Naive thymus-derived CD4-positive, alpha-beta T cell (primary cell): ENCODE measurements around the gene KCNK6. TPM values are rescaled to one million over a fixed set of nuclear protein-coding genes. Genes with fewer than 3 reads are reported as not detected.

Experiments used
- ATAC-seq: fragments of 150-1000 bp; cut with Tn5 transposase; 2 replicates; pipeline ENCODE4 v1.10.0; 2021; ENCODE audit warnings: mild to moderate bottlenecking, moderate library complexity
- CTCF ChIA-PET: fragments of 350-600 bp; sonication (Branson Sonifier 250); formaldehyde crosslinking; loops from one replicate; lab custom pipeline; 2021; ENCODE audit warnings: antibody characterized with exemption; lab: Charles Lee
- POLR2A ChIA-PET: fragments of 350-600 bp; sonication (Branson Sonifier 250); formaldehyde crosslinking; loops from one replicate; lab custom pipeline; 2021; ENCODE audit warnings: antibody characterized with exemption, inconsistent platforms; lab: Charles Lee
- DNase-seq, 9 donors: peaks; one replicate each; pipeline versions ENCODE4 v3.0.0 to v3.0.0-alpha.2; 2020 to 2022; ENCODE audit warnings: mixed read lengths in 1 of 9
- H3K27ac ChIP-seq: one replicate; pipeline ENCODE4 v1.7.0; 2013; ENCODE audit warnings: mild to moderate bottlenecking, low read depth, low read length, moderate library complexity
- H3K27me3 ChIP-seq, 2 donors: one replicate each; pipeline ENCODE4 v1.7.0; 2013; ENCODE audit warnings: low read length in 2 of 2, mild to moderate bottlenecking in 2 of 2, moderate library complexity in 2 of 2; ENCODE audit not compliant: control insufficient read depth in 2 of 2, insufficient read depth in 2 of 2
- H3K36me3 ChIP-seq, 3 experiments: 1 replicate in 2 of 3; 2 replicates in 1 of 3; pipeline ENCODE4 v1.7.0; 2013; ENCODE audit warnings: low read length in 3 of 3, mild to moderate bottlenecking in 3 of 3, moderate library complexity in 1 of 3; ENCODE audit not compliant: insufficient read depth in 3 of 3, control insufficient read depth in 2 of 3
- H3K4me1 ChIP-seq, 2 donors: one replicate each; pipeline ENCODE4 v1.7.0; 2013; ENCODE audit warnings: low read length in 2 of 2, mild to moderate bottlenecking in 2 of 2, moderate library complexity in 1 of 2; ENCODE audit not compliant: control insufficient read depth in 2 of 2, insufficient read depth in 2 of 2
- H3K4me3 ChIP-seq: 2 replicates; pipeline ENCODE4 v1.7.0; 2013; ENCODE audit warnings: mild to moderate bottlenecking, low read length
- H3K9me3 ChIP-seq, 3 experiments: 1 replicate in 2 of 3; 2 replicates in 1 of 3; pipeline ENCODE4 v1.7.0; 2013; ENCODE audit warnings: low read length in 3 of 3; ENCODE audit not compliant: control insufficient read depth in 2 of 3
- H3K27ac Mint-ChIP-seq, 9 donors: one replicate each; pipeline ENCODE4 v1.8.0; 2020 to 2022; ENCODE audit warnings: mixed read lengths in 9 of 9, mild to moderate bottlenecking in 8 of 9, moderate library complexity in 5 of 9, inconsistent platforms in 2 of 9
- H3K27me3 Mint-ChIP-seq, 5 donors: one replicate each; pipeline ENCODE4 v1.8.0; 2021 to 2022; ENCODE audit warnings: mixed read lengths in 5 of 5, mild to moderate bottlenecking in 1 of 5
- H3K36me3 Mint-ChIP-seq, 5 donors: one replicate each; pipeline ENCODE4 v1.8.0; 2020 to 2022; ENCODE audit warnings: mixed read lengths in 5 of 5, mild to moderate bottlenecking in 3 of 5, inconsistent platforms in 1 of 5
- H3K4me1 Mint-ChIP-seq, 7 donors: one replicate each; pipeline ENCODE4 v1.8.0; 2020 to 2022; ENCODE audit warnings: mixed read lengths in 7 of 7, mild to moderate bottlenecking in 3 of 7, inconsistent platforms in 1 of 7
- H3K4me3 Mint-ChIP-seq, 10 donors: one replicate each; pipeline ENCODE4 v1.8.0; 2020 to 2022; ENCODE audit warnings: mild to moderate bottlenecking in 10 of 10, mixed read lengths in 10 of 10, moderate library complexity in 6 of 10, inconsistent platforms in 2 of 10
- H3K9me3 Mint-ChIP-seq, 11 donors: one replicate each; pipeline ENCODE4 v1.8.0; 2020 to 2022; ENCODE audit warnings: mixed read lengths in 11 of 11, mild to moderate bottlenecking in 4 of 11, inconsistent platforms in 1 of 11, moderate library complexity in 1 of 11
- intact Hi-C, 2 donors: fragments of 100-400 bp; cut with micrococcal nuclease; formaldehyde crosslinking; loops; one replicate each; pipeline ENCODE4 v1.15.1; 2023
- polyA plus RNA-seq, 2 donors: library from polyadenylated mRNA; unstranded; fragments of 300-500 nt; fragmentation: Illumina TruSeq; gene quantifications; one replicate each; pipeline ENCODE4 v1.2.3, GENCODE V29; 2021
- total RNA-seq, 6 experiments: library from RNA in 5 of 6; stranded (reverse) in 5 of 6; gene quantifications; 1 replicate in 5 of 6; 2 replicates in 1 of 6; pipeline ENCODE4 v1.2.3 and lab custom pipeline; 2021 to 2026

Gene KCNK6
- total and polyA plus RNA-seq, 7 experiments from 2014 or later = 1.8 to 19.9 (median 9.2) TPM

DNA sequence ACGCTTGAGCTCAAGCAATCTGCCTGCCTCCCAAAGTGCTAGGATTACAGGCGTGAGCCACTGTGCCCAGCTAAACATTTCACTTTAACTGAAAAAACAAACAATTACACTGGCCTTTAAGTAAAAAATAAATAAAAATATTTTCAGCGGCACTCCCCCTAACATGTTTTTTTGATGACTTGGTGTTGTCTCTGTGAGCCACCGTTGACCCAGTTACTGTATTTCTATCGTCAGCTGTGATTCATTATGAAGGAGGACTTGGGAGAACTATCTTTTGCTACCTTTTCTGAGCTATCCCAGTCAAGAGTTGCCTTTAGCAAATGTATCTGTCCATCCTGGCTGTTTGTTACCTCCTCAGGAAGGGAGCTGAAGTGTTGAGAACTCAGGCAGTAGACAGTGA, 34.1 kb upstream of the KCNK6 start:
- Histone ChIP-seq H3K27me3 (no peaks in the 10 kb centered on the region), H3K36me3 (peaks cover 0 to 38% (median 6%) of the 10 kb centered on the region in 3 experiments), H3K4me1 (no peaks in the 10 kb centered on the region), H3K4me3 (no peak overlapping the region), H3K27ac (no peak overlapping the region), H3K9me3 (no peaks in the 10 kb centered on the region)
- H3K36me3 Mint-ChIP-seq = peaks cover 0 to 28% (median 7%) of the 10 kb centered on the region in 5 donors
- peaks cover 7 to 19% (median 12%) of the 10 kb centered on the region in 7 donors for H3K4me1 Mint-ChIP-seq
- no peak for ATAC-seq
- ChIA-PET POLR2A (no interaction called here), CTCF (no interaction called here)
- intact Hi-C loops = no loop called here
- no peaks in the 10 kb centered on the region for H3K27me3 Mint-ChIP-seq
- DNase-seq = no peak
- H3K4me3 Mint-ChIP-seq = no peak overlapping the region
- no peaks in the 10 kb centered on the region for H3K9me3 Mint-ChIP-seq
- H3K27ac Mint-ChIP-seq = no peak overlapping the region

DNA sequence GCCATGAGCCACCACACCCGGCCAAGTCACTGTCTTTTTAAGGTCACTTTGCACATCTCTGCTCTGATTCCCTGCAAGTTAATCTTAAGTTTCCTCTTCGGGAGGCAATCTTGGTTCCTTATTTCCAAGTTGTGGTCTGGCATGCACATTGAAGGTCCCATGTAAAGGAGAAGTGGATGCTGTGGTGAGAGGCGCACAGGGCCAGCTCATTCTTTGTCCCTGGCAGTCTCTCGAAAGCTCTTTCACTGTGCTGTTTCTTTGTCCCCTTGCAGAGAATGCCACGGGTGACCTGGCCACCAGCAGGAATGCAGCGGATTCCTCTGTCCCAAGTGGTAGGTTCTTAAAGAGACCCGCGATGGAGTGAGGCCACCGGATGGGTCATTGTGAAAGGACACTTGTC, 32.0 kb upstream of the KCNK6 start:
- ATAC-seq (peak; percentile 80), DNase-seq (no peak)
- intact Hi-C loops = no loop called here
- Mint-ChIP-seq H3K4me1 (peaks cover 0 to 4% (median under 1%) of the 10 kb centered on the region in 7 donors), H3K27me3 (no peaks in the 10 kb centered on the region), H3K27ac (no peak overlapping the region), H3K36me3 (peaks cover 0 to 41% (median 7%) of the 10 kb centered on the region in 5 donors), H3K4me3 (no peak overlapping the region), H3K9me3 (no peaks in the 10 kb centered on the region)
- Histone ChIP-seq H3K4me1 (no peaks in the 10 kb centered on the region), H3K4me3 (no peak overlapping the region), H3K36me3 (peaks cover 0 to 51% (median 11%) of the 10 kb centered on the region in 3 experiments), H3K27me3 (no peaks in the 10 kb centered on the region), H3K9me3 (no peaks in the 10 kb centered on the region), H3K27ac (no peak overlapping the region)
- CTCF ChIA-PET = no interaction called here
- POLR2A ChIA-PET = no interaction called here

DNA sequence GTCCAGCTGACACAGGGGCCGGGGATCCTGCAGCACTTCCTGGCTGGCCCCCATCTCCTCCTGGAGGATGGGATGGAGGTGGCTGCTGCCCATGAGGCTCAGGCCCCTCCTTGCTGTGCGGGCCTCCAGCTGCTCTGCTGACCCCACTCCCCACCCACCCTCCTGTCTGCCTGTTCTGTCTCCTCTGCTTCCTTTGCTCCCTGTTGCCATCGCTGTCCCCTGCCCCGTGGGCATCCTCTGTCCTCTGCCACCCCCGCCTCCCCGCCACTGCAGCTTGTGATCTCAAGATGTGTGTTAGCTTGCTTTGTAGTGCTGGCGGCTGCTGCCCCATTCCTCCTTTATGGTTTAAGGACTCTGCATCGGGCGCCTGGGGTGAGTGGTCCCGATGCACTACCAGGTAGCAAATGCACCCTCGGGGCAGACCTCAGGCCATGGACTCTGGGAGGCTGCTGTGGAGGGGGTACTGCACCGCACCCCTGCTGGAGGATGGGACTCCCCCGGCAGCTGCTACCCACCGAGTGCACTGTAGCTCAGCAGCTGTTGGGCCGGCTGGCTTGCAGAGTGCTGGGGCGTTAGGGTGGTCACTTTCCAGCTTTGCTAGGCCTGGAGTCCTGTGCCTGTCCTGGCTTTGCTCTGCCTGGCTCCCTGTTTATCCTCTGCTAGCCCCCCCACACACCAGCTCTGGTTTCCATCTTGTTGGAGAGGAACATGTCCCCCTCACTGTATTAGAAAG, 31.4 kb upstream of the KCNK6 start:
- no peak for ATAC-seq
- H3K4me1 ChIP-seq = no peaks in the 10 kb centered on the region

DNA sequence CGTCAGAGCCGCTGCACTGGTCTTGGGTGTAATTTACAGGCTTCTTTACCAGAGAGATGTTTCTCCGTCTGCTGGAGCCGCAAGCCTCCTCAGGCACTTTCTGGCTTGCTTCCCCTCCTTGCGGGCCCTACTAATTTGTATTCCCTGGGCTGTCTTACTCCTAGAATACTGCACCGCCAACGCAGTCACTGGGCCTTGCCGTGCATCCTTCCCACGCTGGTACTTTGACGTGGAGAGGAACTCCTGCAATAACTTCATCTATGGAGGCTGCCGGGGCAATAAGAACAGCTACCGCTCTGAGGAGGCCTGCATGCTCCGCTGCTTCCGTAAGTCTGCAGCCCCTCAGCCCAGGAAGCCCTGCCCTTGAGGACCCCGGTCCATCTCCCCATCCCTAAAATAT, 29.7 kb upstream of the KCNK6 start:
- ATAC-seq (no peak), DNase-seq (no peak)
- Histone ChIP-seq H3K27me3 (no peaks in the 10 kb centered on the region), H3K27ac (no peak overlapping the region), H3K9me3 (no peaks in the 10 kb centered on the region), H3K4me1 (no peaks in the 10 kb centered on the region), H3K36me3 (peaks cover 0 to 55% (median 11%) of the 10 kb centered on the region in 3 experiments), H3K4me3 (no peak overlapping the region)
- no peaks in the 10 kb centered on the region for H3K9me3 Mint-ChIP-seq
- ChIA-PET POLR2A (no interaction called here), CTCF (no interaction called here)
- intact Hi-C loops = no loop called here
- H3K36me3 Mint-ChIP-seq = peaks cover 0 to 37% (median 7%) of the 10 kb centered on the region in 5 donors
- H3K4me3 Mint-ChIP-seq = no peak overlapping the region
- H3K27me3 Mint-ChIP-seq = no peaks in the 10 kb centered on the region
- no peaks in the 10 kb centered on the region for H3K4me1 Mint-ChIP-seq
- no peak overlapping the region for H3K27ac Mint-ChIP-seq

More for the DNA sequence above, 31.4 kb upstream of the KCNK6 start:
- no peaks in the 10 kb centered on the region for H3K27me3 Mint-ChIP-seq
- no peak overlapping the region for H3K4me3 Mint-ChIP-seq
- ChIA-PET POLR2A (no interaction called here), CTCF (no interaction called here)
- no peak for DNase-seq
- H3K27me3 ChIP-seq = no peaks in the 10 kb centered on the region
- peaks cover 0 to 4% (median 0%) of the 10 kb centered on the region in 7 donors for H3K4me1 Mint-ChIP-seq
- no peak overlapping the region for H3K27ac ChIP-seq
- no peaks in the 10 kb centered on the region for H3K9me3 Mint-ChIP-seq
- no peak overlapping the region for H3K4me3 ChIP-seq
- peaks cover 0 to 55% (median 11%) of the 10 kb centered on the region in 3 experiments for H3K36me3 ChIP-seq
- peaks cover 0 to 41% (median 7%) of the 10 kb centered on the region in 5 donors for H3K36me3 Mint-ChIP-seq
- no peaks in the 10 kb centered on the region for H3K9me3 ChIP-seq
- intact Hi-C loops = no loop called here
- H3K27ac Mint-ChIP-seq = no peak overlapping the region

DNA sequence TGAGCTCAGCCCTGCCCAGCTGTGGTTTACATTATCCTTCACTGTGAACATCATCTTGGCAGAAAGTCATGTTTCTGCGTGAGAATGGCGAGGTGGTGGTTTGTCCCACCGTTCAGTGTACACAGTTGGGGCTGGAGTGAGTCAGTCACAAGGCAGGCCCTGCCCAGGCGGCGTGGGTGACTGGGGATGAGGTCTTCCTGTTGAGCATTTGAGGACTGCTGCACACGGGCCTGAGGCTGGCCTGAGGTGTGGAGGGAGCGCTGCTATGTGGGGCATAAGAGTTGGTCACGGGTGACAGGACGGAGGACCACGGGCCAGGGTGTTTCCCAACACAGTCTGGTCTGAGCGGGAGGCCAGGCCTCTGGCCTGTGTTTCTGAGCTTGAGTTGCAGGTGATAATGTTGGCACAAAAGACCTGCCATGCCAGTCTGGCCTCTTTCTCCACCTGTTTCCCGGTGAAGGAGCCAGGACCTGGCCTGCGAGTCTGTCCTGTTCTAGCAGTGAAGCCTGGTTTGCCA, 29.0 kb upstream of the KCNK6 start:
- ATAC-seq = no peak

DNA sequence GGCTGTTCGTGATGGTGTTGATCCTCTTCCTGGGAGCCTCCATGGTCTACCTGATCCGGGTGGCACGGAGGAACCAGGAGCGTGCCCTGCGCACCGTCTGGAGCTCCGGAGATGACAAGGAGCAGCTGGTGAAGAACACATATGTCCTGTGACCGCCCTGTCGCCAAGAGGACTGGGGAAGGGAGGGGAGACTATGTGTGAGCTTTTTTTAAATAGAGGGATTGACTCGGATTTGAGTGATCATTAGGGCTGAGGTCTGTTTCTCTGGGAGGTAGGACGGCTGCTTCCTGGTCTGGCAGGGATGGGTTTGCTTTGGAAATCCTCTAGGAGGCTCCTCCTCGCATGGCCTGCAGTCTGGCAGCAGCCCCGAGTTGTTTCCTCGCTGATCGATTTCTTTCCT, 27.8 kb upstream of the KCNK6 start:
- Mint-ChIP-seq H3K4me1 (no peaks in the 10 kb centered on the region), H3K9me3 (no peaks in the 10 kb centered on the region), H3K4me3 (no peak overlapping the region), H3K27me3 (no peaks in the 10 kb centered on the region), H3K36me3 (peaks cover 0 to 26% (median 4%) of the 10 kb centered on the region in 5 donors), H3K27ac (no peak overlapping the region)
- Histone ChIP-seq H3K27ac (no peak overlapping the region), H3K4me1 (no peaks in the 10 kb centered on the region), H3K36me3 (peaks cover 0 to 51% (median 11%) of the 10 kb centered on the region in 3 experiments), H3K27me3 (no peaks in the 10 kb centered on the region), H3K4me3 (no peak overlapping the region), H3K9me3 (no peaks in the 10 kb centered on the region)
- DNase-seq (no peak), ATAC-seq (no peak)
- intact Hi-C loops = no loop called here
- ChIA-PET CTCF (no interaction called here), POLR2A (no interaction called here)

More for the DNA sequence above, 29.0 kb upstream of the KCNK6 start:
- peaks cover 0 to 33% (median 7%) of the 10 kb centered on the region in 5 donors for H3K36me3 Mint-ChIP-seq
- no peak for DNase-seq
- Histone ChIP-seq H3K4me3 (no peak overlapping the region), H3K4me1 (no peaks in the 10 kb centered on the region), H3K27ac (no peak overlapping the region), H3K9me3 (no peaks in the 10 kb centered on the region), H3K36me3 (peaks cover 0 to 51% (median 11%) of the 10 kb centered on the region in 3 experiments), H3K27me3 (no peaks in the 10 kb centered on the region)
- ChIA-PET CTCF (no interaction called here), POLR2A (no interaction called here)
- intact Hi-C loops = no loop called here
- H3K4me3 Mint-ChIP-seq = no peak overlapping the region
- no peaks in the 10 kb centered on the region for H3K27me3 Mint-ChIP-seq
- no peaks in the 10 kb centered on the region for H3K9me3 Mint-ChIP-seq
- H3K27ac Mint-ChIP-seq = no peak overlapping the region
- no peaks in the 10 kb centered on the region for H3K4me1 Mint-ChIP-seq

DNA sequence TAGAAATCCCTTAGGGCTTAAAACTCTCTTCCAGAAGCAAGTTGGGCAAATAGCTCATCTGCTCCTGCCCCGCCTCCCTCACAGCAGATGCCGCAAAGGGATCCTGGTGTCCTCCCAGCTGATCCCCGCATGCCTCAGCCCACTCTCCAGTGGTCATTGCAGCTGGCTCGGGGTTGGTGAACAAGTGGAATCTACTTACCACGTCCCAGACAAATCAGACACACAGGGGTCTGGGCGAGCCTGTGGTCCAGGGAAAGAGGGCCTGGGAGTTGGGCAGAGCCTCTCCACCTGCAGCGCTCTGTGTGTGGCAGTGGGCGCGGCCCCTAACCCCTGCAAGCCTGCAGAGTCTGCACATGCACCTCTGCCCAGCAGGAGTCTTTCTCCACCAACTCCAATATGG, 26.4 kb upstream of the KCNK6 start:
- intact Hi-C loops = no loop called here
- no peaks in the 10 kb centered on the region for H3K4me1 ChIP-seq
- ChIA-PET POLR2A (no interaction called here), CTCF (no interaction called here)
- DNase-seq (no peak), ATAC-seq (no peak)
- no peak overlapping the region for H3K4me3 ChIP-seq
- H3K27ac ChIP-seq = no peak overlapping the region
- H3K27me3 Mint-ChIP-seq = no peaks in the 10 kb centered on the region
- no peak overlapping the region for H3K27ac Mint-ChIP-seq
- H3K4me1 Mint-ChIP-seq = no peaks in the 10 kb centered on the region
- H3K36me3 ChIP-seq = peaks cover 0 to 41% (median 11%) of the 10 kb centered on the region in 3 experiments
- H3K36me3 Mint-ChIP-seq = peaks cover 0 to 23% (median 3%) of the 10 kb centered on the region in 5 donors
- H3K27me3 ChIP-seq = no peaks in the 10 kb centered on the region
- no peaks in the 10 kb centered on the region for H3K9me3 Mint-ChIP-seq
- H3K4me3 Mint-ChIP-seq = no peak overlapping the region
- no peaks in the 10 kb centered on the region for H3K9me3 ChIP-seq
